Central memory CD8-positive, alpha-beta T cell (primary cell): Measurements from ENCODE around the gene STUB1.

Experiments
- ATAC-seq: fragments of 150-1000 bp; cut with Tn5 transposase; replicated peaks from 2 replicates; pipeline ENCODE4 v1.10.0; 2022; ENCODE audit warnings: mild to moderate bottlenecking, moderate FRiP score, moderate number of reproducible peaks; ENCODE audit not compliant: poor library complexity, severe bottlenecking; ENCODE audit errors: extremely low read depth
- DNase-seq, 2 donors: peaks; one replicate each; pipeline ENCODE4 v3.0.0; 2021; ENCODE audit warnings: low spot score in 2 of 2
- H3K27ac Mint-ChIP-seq: one replicate; pipeline ENCODE4 v1.8.0; 2022; ENCODE audit warnings: low read depth, mild to moderate bottlenecking, moderate library complexity, mixed read lengths
- H3K27me3 Mint-ChIP-seq: one replicate; pipeline ENCODE4 v1.8.0; 2022; ENCODE audit warnings: mixed read lengths
- H3K36me3 Mint-ChIP-seq: one replicate; pipeline ENCODE4 v1.8.0; 2022; ENCODE audit warnings: mild to moderate bottlenecking, moderate library complexity, mixed read lengths; ENCODE audit not compliant: insufficient read depth
- H3K4me1 Mint-ChIP-seq: one replicate; pipeline ENCODE4 v1.8.0; 2022; ENCODE audit warnings: mixed read lengths
- H3K4me3 Mint-ChIP-seq: one replicate; pipeline ENCODE4 v1.8.0; 2022; ENCODE audit warnings: mild to moderate bottlenecking, moderate library complexity, mixed read lengths
- H3K9me3 Mint-ChIP-seq: one replicate; pipeline ENCODE4 v1.8.0; 2022; ENCODE audit warnings: mixed read lengths

The STUB1 gene

GRCh38 chr16:728131-728889, 48.1 kb downstream of the STUB1 start:
- peak overlapping the region; percentile 69 for H3K4me3 Mint-ChIP-seq

GRCh38 chr16:728890-729744, 48.9 kb downstream of the STUB1 start:
- H3K27me3 Mint-ChIP-seq, result no peaks in the 10 kb centered on the region
- ATAC-seq (no peak), DNase-seq (no peak)
- H3K4me1 Mint-ChIP-seq, result no peaks in the 10 kb centered on the region
- no peaks in the 10 kb centered on the region for H3K9me3 Mint-ChIP-seq
- no peak overlapping the region for H3K27ac Mint-ChIP-seq
- H3K4me3 Mint-ChIP-seq, result peak overlapping the region; percentile 69
- H3K36me3 Mint-ChIP-seq, result peaks cover 18% of the 10 kb centered on the region

More at GRCh38 chr16:728131-728889, 48.1 kb downstream of the STUB1 start:
- DNase-seq (peak; percentile 57 to 71), ATAC-seq (peak; percentile 77)
- no peaks in the 10 kb centered on the region for H3K9me3 Mint-ChIP-seq
- H3K27me3 Mint-ChIP-seq, result no peaks in the 10 kb centered on the region
- no peaks in the 10 kb centered on the region for H3K4me1 Mint-ChIP-seq
- peaks cover 18% of the 10 kb centered on the region for H3K36me3 Mint-ChIP-seq
- no peak overlapping the region for H3K27ac Mint-ChIP-seq

DNA sequence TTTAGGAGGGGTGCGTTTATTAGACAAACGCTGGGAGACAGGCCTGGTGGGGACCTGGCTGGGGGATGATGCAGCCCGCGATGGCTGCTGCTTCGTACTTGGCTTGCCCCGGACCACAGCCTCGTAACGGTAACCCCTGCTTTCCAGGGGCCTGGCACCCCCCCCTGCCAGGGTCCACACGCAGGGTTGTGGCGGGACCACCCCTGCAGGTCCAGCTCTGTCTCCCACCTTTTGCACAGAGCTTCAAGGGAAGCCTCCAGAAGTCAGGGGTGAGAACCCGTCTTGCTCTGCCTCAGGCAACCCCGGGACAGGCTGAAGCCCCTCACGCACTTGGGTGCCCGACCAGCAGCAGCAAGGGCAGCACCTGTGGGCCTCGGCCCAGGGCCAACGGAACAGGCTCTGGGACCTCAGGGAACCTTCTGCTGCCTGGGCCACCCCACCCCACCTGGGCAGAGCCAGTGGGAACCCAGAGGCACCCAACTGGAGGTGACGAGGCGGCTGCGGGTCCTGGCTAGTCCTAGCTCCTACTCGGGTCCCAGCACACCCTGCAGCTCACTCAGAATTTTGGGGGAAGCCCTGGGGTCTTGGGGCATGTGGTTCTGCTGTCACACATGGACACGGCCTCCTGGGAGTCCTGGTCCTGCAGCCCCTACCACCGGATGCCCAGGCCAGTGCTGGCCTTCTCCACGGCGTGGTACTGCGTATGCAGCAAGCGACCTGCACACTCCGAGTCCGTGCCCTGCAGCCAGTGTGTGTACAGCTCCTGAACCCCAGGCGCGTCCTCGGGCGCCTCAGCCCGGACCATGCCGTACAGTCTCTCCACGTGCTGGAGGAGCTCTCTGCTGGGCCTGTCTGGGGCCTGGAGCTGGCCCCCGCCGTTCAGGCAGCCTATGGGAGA, 49.8 kb downstream of the STUB1 start:
- no peak for DNase-seq
- no peak overlapping the region for H3K27ac Mint-ChIP-seq
- H3K27me3 Mint-ChIP-seq, result no peaks in the 10 kb centered on the region
- H3K9me3 Mint-ChIP-seq, result no peaks in the 10 kb centered on the region
- H3K4me3 Mint-ChIP-seq, result no peak overlapping the region
- peaks cover under 1% of the 10 kb centered on the region for H3K4me1 Mint-ChIP-seq
- ATAC-seq, result no peak
- H3K36me3 Mint-ChIP-seq, result peaks cover 20% of the 10 kb centered on the region

GRCh38 chr16:730666-731509, 50.7 kb downstream of the STUB1 start:
- Mint-ChIP-seq H3K27ac (no peak overlapping the region), H3K27me3 (no peaks in the 10 kb centered on the region), H3K4me3 (no peak overlapping the region), H3K9me3 (no peaks in the 10 kb centered on the region), H3K4me1 (peaks cover 6% of the 10 kb centered on the region), H3K36me3 (peaks cover 22% of the 10 kb centered on the region)
- DNase-seq (no peak), ATAC-seq (no peak)

- Mint-ChIP-seq H3K27me3 (no peaks in the 10 kb centered on the region), H3K4me1 (peaks cover 6% of the 10 kb centered on the region), H3K36me3 (peaks cover 30% of the 10 kb centered on the region), H3K9me3 (no peaks in the 10 kb centered on the region), H3K4me3 (no peak overlapping the region), H3K27ac (no peak overlapping the region)
- ATAC-seq (no peak), DNase-seq (no peak)
Measured at GRCh38 chr16:732332-732731, 52.1 kb downstream of the STUB1 start.
